Measurements from ENCODE around the gene FOXF2. TPM values are rescaled to one million over a fixed set of nuclear protein-coding genes. Genes with fewer than 3 reads are reported as not detected.
A peak's percentile ranks its signal among the peaks of the same experiment; 100 is the strongest.

The FOXF2 gene
- total RNA-seq, 4 donors from 2014 or later = 0.25 to 3.0 (median 0.99) TPM

DNA sequence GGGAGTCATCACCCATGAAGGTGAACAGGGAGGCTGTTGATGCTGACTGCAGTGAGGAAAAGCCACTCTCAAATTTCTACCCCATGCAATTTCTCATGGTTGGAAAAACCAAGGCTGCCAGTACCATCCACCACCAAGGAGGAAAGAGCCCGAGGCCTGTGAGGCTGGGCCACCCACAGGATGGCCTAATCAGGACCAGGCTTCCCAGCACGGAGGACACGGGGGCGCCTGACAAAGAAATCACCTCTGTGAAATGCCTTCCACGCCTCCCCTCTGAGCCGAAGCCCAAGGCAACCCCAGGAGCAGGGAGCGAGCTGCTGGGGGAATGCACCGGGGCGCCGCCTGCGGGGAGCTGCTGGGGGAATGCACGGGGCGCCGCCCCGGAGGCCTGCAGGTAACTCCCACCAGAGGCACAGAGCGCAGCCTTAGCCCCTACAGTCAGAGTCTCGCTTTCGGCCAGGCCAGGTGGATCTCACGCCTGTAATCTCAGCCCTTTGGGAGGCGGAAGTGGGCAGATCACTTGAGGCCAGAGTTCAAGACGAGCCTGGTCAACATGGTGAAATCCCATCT lies 26.9 kb downstream of the FOXF2 start:
- H3K4me3 ChIP-seq = no peak overlapping the region
- no peaks in the 10 kb centered on the region for H3K4me1 ChIP-seq
- 69% methylated on average over 16 of the region's 21 CpGs for WGBS
- peak in 1 of 2 donors; percentile 61 for DNase-seq (ENCODE audit: low spot score in 2 of 2)
- H3K36me3 ChIP-seq = no peaks in the 10 kb centered on the region
- H3K27me3 ChIP-seq = peaks cover 4% of the 10 kb centered on the region
- H3K27ac ChIP-seq = no peak overlapping the region
- no peaks in the 10 kb centered on the region for H3K9me3 ChIP-seq
- no peak for TF ChIP-seq POLR2AphosphoS5 (IDR thresholded peaks at IDR 0.05)

DNA sequence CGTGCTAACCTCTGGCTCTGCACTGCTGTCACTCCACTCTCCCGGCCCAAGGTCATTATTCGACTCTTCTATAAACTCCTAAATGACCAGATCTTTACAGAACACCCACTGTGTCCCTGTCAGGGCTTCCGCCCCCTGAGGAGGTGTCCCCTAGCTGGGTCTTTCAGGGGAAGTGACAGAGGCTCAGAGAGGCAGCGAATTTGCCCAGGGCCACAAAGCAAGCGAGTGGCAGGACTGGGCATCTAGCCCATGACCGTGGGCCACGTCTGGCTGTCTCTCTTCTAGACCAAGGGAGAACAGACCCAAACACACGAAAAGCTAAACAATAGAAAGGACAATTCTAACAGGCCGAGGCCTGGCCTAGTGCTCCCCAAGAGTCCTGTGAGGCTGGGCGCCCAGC lies 27.4 kb downstream of the FOXF2 start:
- 84% methylated on average over 11 of the region's 11 CpGs for WGBS
- no peaks in the 10 kb centered on the region for H3K9me3 ChIP-seq
- H3K27me3 ChIP-seq = peaks cover 4% of the 10 kb centered on the region
- H3K4me3 ChIP-seq = no peak overlapping the region
- no peaks in the 10 kb centered on the region for H3K4me1 ChIP-seq
- H3K27ac ChIP-seq = no peak overlapping the region
- no peak for DNase-seq (ENCODE audit: low spot score in 2 of 2)
- H3K36me3 ChIP-seq = no peaks in the 10 kb centered on the region
- TF ChIP-seq POLR2AphosphoS5 (IDR thresholded peaks at IDR 0.05) = no peak
- TF ChIP-seq, protein P1, sequence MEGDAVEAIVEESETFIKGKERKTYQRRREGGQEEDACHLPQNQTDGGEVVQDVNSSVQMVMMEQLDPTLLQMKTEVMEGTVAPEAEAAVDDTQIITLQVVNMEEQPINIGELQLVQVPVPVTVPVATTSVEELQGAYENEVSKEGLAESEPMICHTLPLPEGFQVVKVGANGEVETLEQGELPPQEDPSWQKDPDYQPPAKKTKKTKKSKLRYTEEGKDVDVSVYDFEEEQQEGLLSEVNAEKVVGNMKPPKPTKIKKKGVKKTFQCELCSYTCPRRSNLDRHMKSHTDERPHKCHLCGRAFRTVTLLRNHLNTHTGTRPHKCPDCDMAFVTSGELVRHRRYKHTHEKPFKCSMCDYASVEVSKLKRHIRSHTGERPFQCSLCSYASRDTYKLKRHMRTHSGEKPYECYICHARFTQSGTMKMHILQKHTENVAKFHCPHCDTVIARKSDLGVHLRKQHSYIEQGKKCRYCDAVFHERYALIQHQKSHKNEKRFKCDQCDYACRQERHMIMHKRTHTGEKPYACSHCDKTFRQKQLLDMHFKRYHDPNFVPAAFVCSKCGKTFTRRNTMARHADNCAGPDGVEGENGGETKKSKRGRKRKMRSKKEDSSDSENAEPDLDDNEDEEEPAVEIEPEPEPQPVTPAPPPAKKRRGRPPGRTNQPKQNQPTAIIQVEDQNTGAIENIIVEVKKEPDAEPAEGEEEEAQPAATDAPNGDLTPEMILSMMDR (IDR thresholded peaks at IDR 0.05) = no peak
- TF ChIP-seq POLR2A (IDR thresholded peaks at IDR 0.05) = no peak
- TF ChIP-seq EP300 (IDR thresholded peaks at IDR 0.05) = no peak

DNA sequence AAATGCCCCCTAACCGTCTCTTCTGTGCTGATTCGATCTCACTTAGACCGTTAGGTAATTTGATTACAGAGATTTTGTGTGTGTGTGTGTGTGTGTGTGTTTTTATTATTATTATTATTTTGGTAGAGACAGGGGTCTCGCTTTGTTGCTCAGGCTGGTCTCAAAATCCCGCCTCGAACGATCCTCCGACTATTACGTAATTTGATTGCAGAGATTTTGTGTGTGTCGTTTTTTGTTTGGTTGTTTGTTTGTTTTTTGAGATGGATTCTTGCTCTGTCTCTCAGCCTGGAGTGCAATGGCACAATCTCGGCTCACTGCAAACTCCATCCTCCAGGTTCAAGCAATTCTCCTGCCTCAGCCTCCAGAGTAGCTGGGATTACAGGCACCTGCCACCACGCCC lies 28.3 kb downstream of the FOXF2 start:
- DNase-seq (ENCODE audit: low spot score in 2 of 2) = peak in 1 of 2 donors; percentile 9
- Histone ChIP-seq H3K36me3 (no peaks in the 10 kb centered on the region), H3K27ac (no peak overlapping the region), H3K27me3 (no peaks in the 10 kb centered on the region), H3K4me1 (no peaks in the 10 kb centered on the region), H3K9me3 (no peaks in the 10 kb centered on the region), H3K4me3 (no peak overlapping the region)
- TF ChIP-seq EP300 (IDR thresholded peaks at IDR 0.05) (no peak), POLR2AphosphoS5 (IDR thresholded peaks at IDR 0.05) (no peak), POLR2A (IDR thresholded peaks at IDR 0.05) (no peak)
- TF ChIP-seq, protein P1 (IDR thresholded peaks at IDR 0.05) = no peak
- 91% methylated on average over 12 of the region's 12 CpGs for WGBS

DNA sequence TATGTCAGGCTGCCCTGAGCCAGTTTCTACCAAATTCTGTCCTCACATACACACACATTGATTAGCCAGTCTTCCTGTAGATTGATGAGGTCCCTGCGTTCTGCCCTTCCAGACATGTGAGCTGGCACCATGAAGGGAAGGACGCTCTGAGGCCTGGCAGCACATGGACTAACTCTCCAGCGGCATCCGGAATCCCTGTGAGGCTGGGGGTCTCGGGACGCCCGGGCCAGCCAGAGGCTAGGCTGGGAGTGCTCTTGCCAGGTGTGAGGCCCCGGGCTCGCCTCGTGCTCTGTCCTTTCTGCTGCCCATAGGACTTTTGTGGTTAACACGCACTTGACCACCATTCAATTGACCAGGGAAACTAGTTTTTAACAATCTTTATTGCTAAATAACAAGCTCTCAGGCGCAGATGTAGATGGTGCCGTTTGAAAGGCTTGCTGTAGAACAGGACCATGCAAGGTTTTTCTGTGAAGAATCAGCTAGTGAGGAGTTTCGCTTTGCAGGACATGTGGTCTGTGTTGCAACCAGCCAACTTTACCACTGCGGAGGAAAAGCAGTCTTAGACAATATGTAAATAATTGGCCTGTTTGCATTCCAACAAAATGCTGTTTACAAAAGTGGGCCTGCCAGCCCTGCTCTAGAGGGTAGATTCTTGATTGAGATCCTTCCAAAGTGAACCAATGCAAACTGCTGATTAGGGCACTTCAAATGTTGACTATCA lies 29.3 kb downstream of the FOXF2 start:
- Histone ChIP-seq H3K27ac (no peak overlapping the region), H3K36me3 (no peaks in the 10 kb centered on the region), H3K27me3 (no peaks in the 10 kb centered on the region), H3K9me3 (no peaks in the 10 kb centered on the region), H3K4me3 (no peak overlapping the region), H3K4me1 (no peaks in the 10 kb centered on the region)
- TF ChIP-seq EP300 (IDR thresholded peaks at IDR 0.05) = no peak
- TF ChIP-seq, protein P1 (IDR thresholded peaks at IDR 0.05) = no peak
- TF ChIP-seq POLR2AphosphoS5 (IDR thresholded peaks at IDR 0.05) = no peak
- 81% methylated on average over 13 of the region's 15 CpGs for WGBS
- peak in 1 of 2 donors; percentile 73 for DNase-seq (ENCODE audit: low spot score in 2 of 2)

DNA sequence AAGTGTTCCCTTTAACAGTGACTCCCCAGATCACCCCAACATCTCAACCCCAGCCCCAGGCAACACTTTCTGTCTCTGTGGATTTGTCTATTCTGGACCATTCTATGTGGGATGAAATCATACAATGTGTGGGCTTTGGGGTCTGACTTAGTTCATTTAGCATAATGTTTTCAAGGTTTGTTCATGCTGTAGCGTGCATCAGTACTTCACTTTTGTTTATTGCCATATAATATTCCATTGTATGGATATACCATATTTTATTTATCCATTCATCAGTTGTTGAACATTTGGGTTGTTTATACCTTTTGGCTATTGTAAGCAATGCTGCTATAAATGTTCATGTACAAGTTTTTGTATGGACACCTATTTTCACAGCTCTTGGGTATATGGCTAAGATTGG lies 31.0 kb downstream of the FOXF2 start:
- no peaks in the 10 kb centered on the region for H3K9me3 ChIP-seq
- no peaks in the 10 kb centered on the region for H3K36me3 ChIP-seq
- no peak overlapping the region for H3K27ac ChIP-seq
- DNase-seq (ENCODE audit: low spot score in 2 of 2) = no peak
- TF ChIP-seq POLR2A (IDR thresholded peaks at IDR 0.05) (no peak), EP300 (IDR thresholded peaks at IDR 0.05) (no peak), POLR2AphosphoS5 (IDR thresholded peaks at IDR 0.05) (no peak)
- TF ChIP-seq, protein P1 (IDR thresholded peaks at IDR 0.05) = no peak
- WGBS = 91% methylated on average over 1 of the region's 1 CpG
- no peak overlapping the region for H3K4me3 ChIP-seq
- no peaks in the 10 kb centered on the region for H3K27me3 ChIP-seq
- H3K4me1 ChIP-seq = no peaks in the 10 kb centered on the region
